ENCODE results near the gene EIF2D. TPM values are rescaled to one million over a fixed set of nuclear protein-coding genes. Genes with fewer than 3 reads are reported as not detected.
A peak's percentile ranks its signal among the peaks of the same experiment; 100 is the strongest.

The EIF2D gene
- polyA plus RNA-seq, 2 of the 4 experiments (the other 2 are of a cell fraction) = 31.8 to 63.2 TPM

- TF ChIP-seq HEYL (CRISPR knock-in tag; IDR thresholded peaks at IDR 0.05) (no peak), ZSCAN20 (CRISPR knock-in tag; IDR thresholded peaks at IDR 0.05) (no peak), HOXB13 (CRISPR knock-in tag; IDR thresholded peaks at IDR 0.05; ENCODE audit: low read depth) (no peak; the same call in 1 of the 2 replicates), JUNB (IDR thresholded peaks at IDR 0.05) (no peak), EHMT2 (IDR thresholded peaks at IDR 0.05; ENCODE audit: low read depth) (no peak), CBX8 (IDR thresholded peaks at IDR 0.05) (no peak), ELK1 (IDR thresholded peaks at IDR 0.05; ENCODE audit: low read depth, low read length) (no peak), HES2 (IDR thresholded peaks at IDR 0.05) (no peak), SREBF2 (IDR thresholded peaks at IDR 0.05) (no peak), NPAS2 (CRISPR knock-in tag; IDR thresholded peaks at IDR 0.05; ENCODE audit: borderline replicate concordance) (no peak), BCL3 (IDR thresholded peaks at IDR 0.05) (peak; percentile 87; the same call in 1 of the 3 replicates), ATOH8 (CRISPR knock-in tag; IDR thresholded peaks at IDR 0.05; ENCODE audit: low read depth) (no peak), CTCF (IDR thresholded peaks at IDR 0.05) (peak; percentile 78), RARB (CRISPR knock-in tag; IDR thresholded peaks at IDR 0.05) (no peak), RNF2 (IDR thresholded peaks at IDR 0.05; ENCODE audit: borderline replicate concordance, low read depth) (no peak), CHD4 (IDR thresholded peaks at IDR 0.05; ENCODE audit: borderline replicate concordance) (no peak), GATA3 (IDR thresholded peaks at IDR 0.05; ENCODE audit: borderline replicate concordance) (no peak; the same call in 1 of the 2 replicates), ZC3H11A (IDR thresholded peaks at IDR 0.05) (no peak), CBX2 (IDR thresholded peaks at IDR 0.05; ENCODE audit: borderline replicate concordance, low read depth) (no peak), RAD21 (conservative IDR thresholded peaks at IDR 0.05 in 1 of 2, IDR thresholded peaks at IDR 0.05 in 1 of 2) (peak in 1 of 2 experiments; percentile 42; a peak in 3 of 5 replicates), RFX5 (IDR thresholded peaks at IDR 0.05) (peak; percentile 58), JUN (IDR thresholded peaks at IDR 0.05) (peak; percentile 90 to 98), ZNF302 (CRISPR knock-in tag; IDR thresholded peaks at IDR 0.05) (no peak), MAFK (IDR thresholded peaks at IDR 0.05; ENCODE audit: partially characterized antibody) (no peak), MAZ (IDR thresholded peaks at IDR 0.05; ENCODE audit: borderline replicate concordance, low read depth, low read length) (peak; percentile 71; the same call in 1 of the 2 replicates), TP53 (CRISPR knock-in tag; IDR thresholded peaks at IDR 0.05) (peak; percentile 61; the same call in 1 of the 2 replicates), KDM1A (IDR thresholded peaks at IDR 0.05; ENCODE audit: low read depth) (no peak), MYC (IDR thresholded peaks at IDR 0.05; ENCODE audit: borderline replicate concordance, low read length) (peak; percentile 78)
Measured at GRCh38 chr1:206612129-206612876, at the start of gene EIF2D (continued).
